ENCODE measurements around the gene GALNTL6.

The GALNTL6 gene

DNA sequence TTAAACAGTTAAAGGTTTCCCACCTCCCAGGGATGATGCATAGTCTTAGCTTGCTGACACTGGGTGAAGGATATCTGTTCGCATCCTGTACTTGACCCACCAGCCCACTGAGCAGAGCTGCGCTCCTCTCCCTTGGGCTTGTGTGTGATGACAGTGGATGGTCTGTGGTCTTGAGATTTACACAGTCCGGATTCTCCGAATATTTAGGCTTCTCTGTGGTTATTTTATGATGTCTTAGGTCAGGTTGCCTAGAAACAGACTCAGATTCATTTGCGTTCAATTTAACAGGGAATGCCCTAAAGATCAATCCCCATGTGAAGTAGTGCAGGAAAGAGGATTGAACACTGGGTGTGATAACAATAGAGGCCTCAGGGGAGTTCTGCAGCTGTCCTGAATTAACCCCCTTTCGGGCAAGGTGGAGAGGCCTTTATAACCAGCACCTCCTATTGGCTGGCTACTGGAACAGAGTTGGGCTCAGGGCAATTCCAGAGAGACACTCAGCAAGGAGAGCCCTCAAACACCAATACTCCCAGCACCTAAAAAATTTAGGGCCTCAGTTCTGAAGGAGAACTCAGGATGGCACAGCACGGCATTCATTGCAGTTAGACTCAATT, 702.2 kb downstream of the GALNTL6 start:
- DNase-seq (ENCODE audit: low read depth in 2 of 2, low spot score in 1 of 2), result no peak

DNA sequence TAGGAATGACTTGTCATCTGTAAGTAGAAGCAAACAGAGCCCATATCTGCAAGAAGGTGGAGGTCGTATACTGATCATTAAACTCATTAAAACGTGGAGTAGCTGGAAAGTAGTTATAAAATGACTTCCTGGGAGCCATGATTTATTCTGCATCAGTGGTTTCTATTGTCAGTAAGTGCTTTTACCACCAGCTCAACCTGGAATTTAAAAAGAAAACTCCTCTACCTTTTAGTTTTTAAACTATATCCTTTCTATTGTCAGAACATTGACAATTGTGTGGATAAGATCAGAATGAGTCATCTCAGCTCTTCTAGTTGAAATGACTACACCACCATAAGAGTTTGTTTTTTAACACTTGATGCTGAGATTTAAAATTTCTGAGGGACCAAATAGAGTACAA, 704.2 kb downstream of the GALNTL6 start:
- no peak for DNase-seq (ENCODE audit: low read depth in 2 of 2, low spot score in 1 of 2)

DNA sequence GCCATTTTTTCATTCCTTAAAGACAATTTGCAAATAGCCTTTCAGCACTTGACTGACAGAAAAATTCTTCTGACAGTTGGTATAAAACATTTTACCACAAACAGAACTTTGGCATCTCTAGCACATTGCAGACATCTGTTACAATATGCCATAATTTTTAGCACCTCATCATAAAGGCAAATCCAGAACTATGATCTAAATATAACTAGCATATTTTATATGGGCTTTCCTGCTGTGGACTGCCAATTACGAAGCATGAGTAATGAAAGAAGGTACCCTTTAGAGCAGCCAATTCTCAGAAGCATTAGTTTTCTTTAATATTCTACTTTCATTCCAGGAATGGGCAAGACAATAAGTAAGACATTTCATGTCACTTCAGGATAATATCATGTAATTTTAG, 708.0 kb downstream of the GALNTL6 start:
- no peak for DNase-seq (ENCODE audit: low read depth in 2 of 2, low spot score in 1 of 2)

DNA sequence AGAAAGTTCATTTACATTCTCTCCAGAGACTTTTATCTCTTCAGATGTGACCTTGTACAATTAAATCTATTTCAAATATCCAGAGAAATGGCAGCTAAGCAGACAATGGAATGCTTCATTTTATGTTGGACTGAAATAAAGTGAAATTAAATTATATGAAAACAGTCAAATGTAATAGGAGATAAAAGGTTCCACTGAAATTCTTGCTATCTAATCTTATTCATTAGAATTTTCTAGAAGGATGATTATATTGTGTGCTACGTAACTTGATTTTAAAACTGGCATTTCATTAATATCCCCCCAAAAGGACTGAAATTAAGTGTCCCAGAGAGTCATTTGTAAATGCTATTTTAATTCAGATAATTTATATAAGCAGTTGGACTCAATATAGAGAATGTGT, 708.5 kb downstream of the GALNTL6 start:
- DNase-seq (ENCODE audit: low read depth in 2 of 2, low spot score in 1 of 2), result no peak

DNA sequence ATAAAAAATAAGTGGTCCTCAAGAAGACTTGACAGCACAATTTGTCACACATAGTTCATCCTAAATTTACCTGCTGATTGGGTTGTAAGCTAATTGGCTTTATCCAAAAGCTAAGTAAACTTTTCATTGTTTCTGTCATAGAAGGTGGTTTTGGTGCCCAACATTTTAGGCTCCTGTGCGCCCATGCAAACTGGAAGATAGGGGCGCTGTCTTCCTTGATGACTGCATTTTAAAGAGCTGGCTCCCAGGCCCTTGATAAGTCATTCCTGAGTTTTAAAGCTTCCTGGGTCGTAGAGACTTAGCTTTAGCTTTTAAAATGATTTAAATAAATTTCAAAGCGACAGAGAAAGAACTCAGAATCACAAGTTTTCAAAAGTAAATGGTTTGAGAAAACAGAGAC, 730.0 kb downstream of the GALNTL6 start:
- DNase-seq (ENCODE audit: low read depth in 2 of 2, low spot score in 1 of 2), result no peak

DNA sequence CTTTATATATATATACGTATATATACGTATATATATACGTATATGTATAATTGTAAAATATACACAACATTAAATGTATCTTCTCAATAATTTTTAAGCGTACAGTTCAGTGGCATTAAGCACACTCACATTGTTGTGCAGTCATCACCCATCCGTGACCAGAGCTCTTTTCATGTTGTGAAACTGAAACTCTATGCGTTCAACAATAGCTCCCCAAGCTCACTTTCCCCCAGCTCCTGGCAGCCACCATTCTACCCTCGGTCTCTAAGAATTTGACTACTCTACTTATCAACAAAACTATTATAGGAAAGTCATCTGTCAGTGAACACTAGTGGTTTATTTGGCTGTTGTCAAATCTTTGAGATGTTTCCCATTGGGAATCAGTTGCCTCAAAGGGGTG, 733.6 kb downstream of the GALNTL6 start:
- no peak for DNase-seq (ENCODE audit: low read depth in 2 of 2, low spot score in 1 of 2)

DNA sequence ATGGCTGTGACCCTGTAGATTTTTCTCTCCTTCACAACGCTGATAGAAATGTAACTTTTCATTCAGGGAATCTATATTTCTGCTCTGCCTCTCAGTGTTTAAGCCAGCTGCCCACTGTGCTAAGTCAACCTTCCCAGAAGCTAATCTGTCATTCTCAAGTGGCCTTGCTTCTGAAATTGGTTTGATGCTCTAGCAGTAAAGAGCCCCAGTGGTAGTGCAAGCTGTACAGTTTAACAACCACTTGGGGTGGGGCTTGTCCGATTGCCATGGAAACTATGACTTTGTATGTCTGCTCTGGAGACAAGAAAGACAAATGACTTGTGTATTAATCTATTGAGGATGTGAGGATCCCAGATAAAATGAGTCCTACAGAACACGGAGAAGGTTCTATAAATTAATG, 734.5 kb downstream of the GALNTL6 start:
- DNase-seq (ENCODE audit: low read depth in 2 of 2, low spot score in 1 of 2), result no peak

DNA sequence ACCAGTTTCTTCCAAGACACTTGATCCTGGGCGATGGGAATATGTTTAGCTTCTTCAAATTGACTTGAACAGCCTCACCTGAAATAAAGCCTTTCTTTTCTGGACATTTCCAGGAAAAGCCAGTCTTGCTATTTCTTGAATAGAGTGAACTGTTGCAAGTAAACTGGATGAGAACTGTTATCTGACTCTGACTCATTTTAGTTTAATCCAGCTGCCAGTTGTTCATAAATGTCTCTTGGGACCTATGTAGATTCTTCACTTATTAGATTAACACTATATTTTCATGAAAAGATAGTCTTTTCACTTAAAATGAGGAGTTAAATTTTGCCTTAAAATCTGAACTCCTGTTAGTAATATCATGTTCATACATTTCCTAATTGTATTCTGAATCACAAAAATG, 740.0 kb downstream of the GALNTL6 start:
- no peak for DNase-seq (ENCODE audit: low read depth in 2 of 2, low spot score in 1 of 2)

DNA sequence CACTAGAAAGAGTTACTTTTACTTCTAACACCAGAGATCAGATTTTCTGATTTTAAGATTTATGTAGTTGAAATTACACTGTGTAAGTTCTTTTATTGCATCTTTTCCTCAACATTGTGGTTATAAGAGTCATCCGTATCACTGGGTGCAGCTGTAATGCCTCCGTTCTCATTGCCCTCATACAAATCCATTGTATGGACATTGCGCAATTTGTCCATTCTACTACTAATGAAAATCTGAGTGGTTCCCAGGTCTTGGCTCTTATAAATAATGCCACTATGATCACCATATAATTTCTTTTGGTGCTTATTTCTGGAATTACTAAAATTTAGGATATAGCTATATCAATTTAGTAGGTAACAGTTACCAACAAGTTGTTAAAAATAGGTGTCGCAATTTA, 741.4 kb downstream of the GALNTL6 start:
- no peak for DNase-seq (ENCODE audit: low read depth in 2 of 2, low spot score in 1 of 2)

DNA sequence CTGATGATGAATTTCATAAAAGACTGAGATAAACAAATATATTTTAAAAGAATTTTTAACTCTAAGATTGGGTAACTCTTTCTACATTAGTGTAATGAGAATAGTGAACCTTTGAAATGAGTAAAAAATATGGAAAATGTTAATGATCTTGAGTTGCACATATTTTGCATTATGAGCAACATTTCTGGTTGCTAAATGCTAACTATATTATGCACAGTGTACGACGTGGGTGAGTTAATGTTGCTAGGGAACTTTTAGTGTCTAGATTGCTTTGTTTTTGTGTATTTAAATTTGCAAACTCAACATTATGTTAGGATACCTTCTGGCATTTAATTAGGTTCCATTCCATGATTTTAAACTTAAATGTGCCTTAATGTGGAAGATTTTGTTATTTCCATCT, 742.5 kb downstream of the GALNTL6 start:
- no peak for DNase-seq (ENCODE audit: low read depth in 2 of 2, low spot score in 1 of 2)

DNA sequence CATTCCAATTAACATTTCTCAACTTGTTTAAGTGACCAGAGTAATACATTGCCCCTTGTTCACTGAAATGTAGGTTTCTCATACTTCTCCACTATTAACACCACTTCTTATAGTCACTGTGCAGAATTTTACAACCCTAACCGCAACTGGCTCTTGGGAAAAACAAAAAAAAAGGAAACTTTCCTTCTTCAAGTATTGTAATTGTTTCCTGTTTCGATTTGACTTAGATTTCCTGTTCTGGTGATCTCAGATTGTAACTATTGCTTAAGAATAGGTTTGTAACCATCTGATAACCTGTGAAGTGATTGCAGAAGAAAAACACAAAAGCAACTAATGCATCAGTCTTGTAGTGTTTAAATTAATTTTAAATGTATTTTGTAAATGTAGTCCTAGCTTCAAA, 760.7 kb downstream of the GALNTL6 start:
- DNase-seq (ENCODE audit: low read depth in 2 of 2, low spot score in 1 of 2), result no peak

DNA sequence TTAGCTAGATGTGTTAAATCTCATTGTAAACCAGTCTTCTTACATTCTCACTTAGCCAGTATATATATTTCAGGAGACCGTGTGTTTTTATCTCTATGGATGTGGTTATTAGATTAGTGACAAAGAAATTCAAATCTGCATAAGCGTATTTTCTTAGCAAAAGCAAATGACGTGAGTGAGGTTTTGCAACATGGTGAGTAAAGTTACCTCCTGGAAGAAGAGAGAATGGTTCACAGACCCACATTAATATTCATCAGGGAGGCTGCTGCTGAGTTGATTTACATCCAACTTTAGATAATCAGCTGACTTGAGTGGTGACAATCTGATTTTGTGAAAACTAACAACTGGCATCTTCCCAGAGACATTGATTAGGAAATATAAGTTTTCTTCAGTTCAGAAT, 765.5 kb downstream of the GALNTL6 start:
- DNase-seq (ENCODE audit: low read depth in 2 of 2, low spot score in 1 of 2), result no peak

DNA sequence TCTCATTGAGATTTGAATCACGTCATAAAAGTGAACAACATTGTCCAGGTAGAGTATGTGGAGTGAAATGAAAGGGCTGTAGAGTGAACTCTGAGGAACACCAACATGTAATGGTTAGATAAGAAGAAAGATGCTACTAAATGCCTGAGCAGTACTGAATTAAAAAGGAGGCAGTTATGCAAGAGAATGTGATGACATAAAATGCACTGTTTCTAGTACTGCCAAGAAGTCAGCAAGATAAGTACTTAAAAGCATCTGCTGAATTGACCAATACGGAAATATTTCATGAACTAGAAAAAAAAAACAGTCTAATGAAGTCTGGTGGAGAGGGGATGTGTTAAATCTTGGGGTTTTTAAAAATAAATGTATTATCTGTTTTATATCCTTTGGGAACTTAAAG, 771.6 kb downstream of the GALNTL6 start:
- DNase-seq (ENCODE audit: low read depth in 2 of 2, low spot score in 1 of 2), result no peak

DNA sequence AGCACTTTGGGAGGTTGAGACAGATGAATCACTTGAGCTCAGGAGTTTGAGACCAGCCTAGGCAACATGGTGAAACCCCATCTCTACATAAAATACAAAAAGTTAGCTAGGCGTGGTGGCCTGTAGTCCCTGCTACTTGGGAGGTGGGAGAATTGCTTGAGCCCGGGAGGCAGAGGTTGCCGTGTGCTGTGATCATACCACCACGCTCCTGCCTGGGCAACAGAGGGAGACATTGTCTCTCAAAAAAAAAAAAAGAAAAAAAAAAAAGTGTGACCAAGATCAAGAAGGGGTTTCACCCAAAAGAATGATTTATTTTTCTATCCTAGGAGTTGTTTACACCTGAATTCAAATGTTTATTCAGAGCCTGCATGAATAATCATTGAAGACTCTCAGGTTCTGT, 783.0 kb downstream of the GALNTL6 start:
- no peak for DNase-seq (ENCODE audit: low read depth in 2 of 2, low spot score in 1 of 2)

DNA sequence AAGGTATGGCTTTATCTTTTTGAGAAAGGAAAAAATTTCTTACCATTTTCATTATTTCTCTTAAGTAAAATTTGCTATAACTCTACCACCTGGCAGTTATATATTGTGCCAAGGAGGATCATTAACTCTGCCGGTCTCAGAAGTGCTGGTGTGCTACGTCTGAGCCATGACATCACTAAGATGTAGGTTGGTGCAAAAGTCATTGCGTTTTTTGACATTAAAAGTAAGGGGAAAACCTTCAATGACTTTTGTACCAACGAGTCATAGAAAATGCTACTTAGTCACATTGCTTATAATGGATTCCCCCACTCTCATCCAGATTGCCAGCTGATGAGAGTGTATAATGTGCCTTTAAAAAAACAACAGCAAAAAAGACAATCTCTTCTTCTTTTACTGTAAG, 786.4 kb downstream of the GALNTL6 start:
- DNase-seq (ENCODE audit: low read depth in 2 of 2, low spot score in 1 of 2), result no peak

DNA sequence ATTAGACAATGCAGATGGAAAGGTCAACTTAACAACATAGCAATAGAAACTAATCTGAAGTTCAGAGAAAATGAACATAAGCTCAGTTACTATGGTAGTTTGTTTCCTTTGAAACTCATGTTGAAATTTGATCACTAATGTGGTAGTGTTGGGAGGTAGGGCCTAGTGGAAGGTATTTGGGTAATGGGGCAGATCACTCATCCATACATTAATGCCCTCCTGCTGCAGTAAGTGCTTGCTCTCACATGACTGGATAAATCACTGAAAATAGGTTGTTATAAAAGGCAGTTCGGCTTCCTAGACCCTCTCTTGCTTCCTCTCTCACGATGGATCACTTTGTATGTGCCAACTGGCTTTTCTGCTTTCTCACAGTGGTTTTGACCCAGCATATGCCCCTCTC, 788.0 kb downstream of the GALNTL6 start:
- no peak for DNase-seq (ENCODE audit: low read depth in 2 of 2, low spot score in 1 of 2)

DNA sequence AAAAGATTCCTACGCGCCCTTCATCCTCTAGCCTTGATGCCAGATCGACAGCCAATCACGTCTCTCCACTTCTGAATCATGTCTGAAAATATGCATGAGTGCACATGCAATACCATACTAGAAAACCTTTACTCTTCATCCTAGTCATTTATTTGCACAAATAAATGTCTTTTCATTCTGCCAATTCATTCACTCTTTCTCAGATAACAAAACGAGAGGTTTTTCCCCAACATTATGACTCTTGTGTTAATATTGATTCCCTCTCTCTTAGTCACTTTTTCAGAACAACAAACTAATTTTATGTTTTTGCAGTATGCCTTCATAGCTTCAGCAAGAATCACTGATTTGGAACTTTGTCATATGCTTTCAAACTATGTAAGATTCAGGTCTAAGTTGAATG, 806.0 kb downstream of the GALNTL6 start:
- no peak for DNase-seq (ENCODE audit: low read depth in 2 of 2, low spot score in 1 of 2)

DNA sequence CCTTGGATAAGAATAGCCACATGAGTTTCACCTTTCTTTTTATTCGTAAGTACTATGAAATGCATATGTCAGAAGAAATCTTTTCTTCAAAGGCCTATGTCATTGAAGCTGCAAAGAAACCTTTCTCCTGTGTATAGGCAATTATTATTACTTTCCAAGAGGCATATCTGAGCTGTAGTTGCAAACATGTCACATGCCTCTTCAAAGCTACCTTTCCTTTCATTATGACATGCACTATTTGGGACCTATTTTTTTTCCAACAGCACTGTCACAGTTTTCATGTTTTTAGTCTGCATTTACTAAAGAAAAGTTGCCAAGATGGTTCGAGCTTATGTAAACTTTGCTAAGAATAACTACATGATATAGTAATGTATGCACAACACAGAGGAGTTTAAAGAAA, 806.6 kb downstream of the GALNTL6 start:
- no peak for DNase-seq (ENCODE audit: low read depth in 2 of 2, low spot score in 1 of 2)

DNA sequence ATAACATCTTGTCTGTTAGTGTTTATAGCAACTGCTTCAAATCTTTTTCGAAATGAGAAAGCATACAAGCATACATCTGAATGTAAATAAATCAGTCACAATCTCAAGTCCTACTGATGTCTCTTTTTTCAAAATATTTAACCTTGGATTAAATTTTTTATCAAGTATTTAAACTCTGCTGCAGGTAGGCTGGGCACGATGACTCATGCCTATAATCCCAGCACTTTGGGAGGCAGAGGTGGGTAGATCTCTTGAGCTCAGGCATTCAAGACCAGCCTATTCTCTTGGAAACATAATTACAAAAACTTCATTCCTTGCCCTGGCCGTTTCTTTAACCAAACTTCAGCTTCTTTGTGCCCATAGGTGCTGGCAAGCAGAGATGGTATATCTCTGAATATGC, 815.1 kb downstream of the GALNTL6 start:
- DNase-seq (ENCODE audit: low read depth in 2 of 2, low spot score in 1 of 2), result no peak

DNA sequence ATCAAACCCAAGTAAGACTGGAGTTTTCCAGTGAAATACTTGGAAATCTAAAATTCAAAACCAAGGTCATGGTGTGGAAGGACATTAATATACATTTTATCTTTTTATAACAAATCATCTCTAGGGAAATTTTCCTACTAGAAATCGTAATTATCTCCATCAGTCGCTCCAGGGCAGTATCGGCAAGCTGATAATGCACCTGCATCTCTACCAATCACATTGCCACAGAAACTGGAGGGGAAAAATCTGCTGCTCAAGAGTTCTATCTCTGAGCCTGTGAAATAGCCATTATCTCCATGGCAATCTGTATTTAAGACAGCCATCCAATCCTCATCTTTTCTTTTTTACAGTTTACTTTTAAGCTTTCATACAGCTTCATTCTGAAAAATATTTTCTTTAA, 817.1 kb downstream of the GALNTL6 start:
- no peak for DNase-seq (ENCODE audit: low read depth in 2 of 2, low spot score in 1 of 2)

DNA sequence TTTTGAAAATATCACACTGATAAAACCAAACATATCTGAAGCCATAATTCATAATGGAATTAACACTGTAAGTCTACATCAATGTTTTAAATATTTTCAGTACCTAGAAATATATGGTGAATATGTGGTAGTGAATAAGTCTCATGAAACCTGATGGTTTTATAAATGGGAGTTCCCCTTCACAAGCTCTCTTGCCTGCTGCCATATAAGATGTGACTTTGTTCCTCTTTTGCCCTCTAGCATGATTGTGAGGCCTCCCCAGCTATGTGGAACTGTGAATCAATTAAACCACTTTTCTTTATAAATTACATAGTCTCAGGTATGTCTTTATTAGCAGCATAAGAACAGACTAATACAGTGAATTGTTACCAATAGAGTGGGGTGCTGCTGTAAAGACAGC, 818.6 kb downstream of the GALNTL6 start:
- no peak for DNase-seq (ENCODE audit: low read depth in 2 of 2, low spot score in 1 of 2)

DNA sequence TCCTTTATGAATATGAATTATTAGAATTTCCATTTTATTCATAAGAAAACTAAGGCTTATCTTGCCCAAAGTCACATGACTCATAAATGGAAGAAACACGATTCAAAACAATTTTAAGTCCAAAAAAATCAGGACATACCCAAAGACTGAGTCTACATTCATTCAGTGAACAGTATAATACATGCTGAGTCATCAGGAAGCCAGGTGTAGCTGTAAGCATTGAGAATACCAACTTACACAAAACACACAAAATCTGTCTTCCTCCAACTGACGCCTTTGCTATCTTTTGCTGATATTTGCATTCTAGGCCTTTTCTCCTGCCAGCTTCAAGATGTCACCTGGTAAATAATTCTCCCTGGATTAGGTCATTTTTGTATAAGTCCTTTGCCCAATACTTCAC, 835.3 kb downstream of the GALNTL6 start:
- no peak for DNase-seq (ENCODE audit: low read depth in 2 of 2, low spot score in 1 of 2)

DNA sequence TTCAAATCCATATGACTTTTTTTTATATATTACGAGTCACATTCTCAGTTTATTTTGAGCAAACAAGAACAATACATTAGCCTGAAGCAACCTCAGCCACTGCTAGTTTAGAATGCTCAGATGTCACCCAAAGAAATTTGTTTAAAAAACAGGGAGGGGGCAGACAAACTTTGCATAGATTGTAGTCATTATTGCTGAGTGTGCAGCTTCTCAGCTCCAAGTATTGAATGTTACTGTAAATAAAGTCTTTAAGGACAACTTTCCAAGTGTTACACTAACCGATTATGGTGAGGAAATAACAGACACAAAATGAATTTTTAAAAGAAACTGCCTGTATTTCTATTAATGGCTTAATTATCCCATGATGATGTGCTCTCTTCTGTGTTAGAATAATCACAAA, 835.9 kb downstream of the GALNTL6 start:
- no peak for DNase-seq (ENCODE audit: low read depth in 2 of 2, low spot score in 1 of 2)
